Neuronal stem cell (in vitro differentiated cells): ENCODE measurements around the gene GAS6.

Source experiments
- DNase-seq: peaks from one replicate; pipeline ENCODE4 v3.0.0-alpha.2; 2013; ENCODE audit warnings: low spot score
- H2AFZ ChIP-seq: one replicate; pipeline ENCODE4 v1.6.1; 2013; ENCODE audit warnings: mild to moderate bottlenecking, low read length, inconsistent platforms
- H2AK5ac ChIP-seq: 2 replicates; pipeline ENCODE4 v1.6.1; 2013; ENCODE audit warnings: low read depth, mild to moderate bottlenecking, inconsistent platforms, low read length, moderate library complexity, mixed read lengths
- H2BK120ac ChIP-seq: 2 replicates; pipeline ENCODE4 v1.6.1; 2013; ENCODE audit warnings: low read depth, mild to moderate bottlenecking, inconsistent platforms, low read length, moderate library complexity, mixed read lengths
- H2BK12ac ChIP-seq: one replicate; pipeline ENCODE4 v1.6.1; 2013; ENCODE audit warnings: low read length, inconsistent platforms
- H2BK15ac ChIP-seq: 2 replicates; pipeline ENCODE4 v1.6.1; 2013; ENCODE audit warnings: mild to moderate bottlenecking, low read length, inconsistent platforms, mixed read lengths
- H2BK5ac ChIP-seq: one replicate; pipeline ENCODE4 v1.6.1; 2013; ENCODE audit warnings: inconsistent platforms, mild to moderate bottlenecking, low read length, moderate library complexity
- H3K14ac ChIP-seq: one replicate; pipeline ENCODE4 v1.6.1; 2013; ENCODE audit warnings: low read length, inconsistent platforms
- H3K18ac ChIP-seq: 2 replicates; pipeline ENCODE4 v1.6.1; 2013; ENCODE audit warnings: low read length, inconsistent platforms
- H3K23ac ChIP-seq: 2 replicates; pipeline ENCODE4 v1.6.1; 2013; ENCODE audit warnings: low read depth, mild to moderate bottlenecking, mixed read lengths, low read length, inconsistent platforms; ENCODE audit not compliant: poor library complexity
- H3K27ac ChIP-seq: replicated peaks from 3 replicates; pipeline ENCODE4 v1.5.1; 2013; ENCODE audit warnings: low read length, inconsistent platforms
- H3K27me3 ChIP-seq, 3 experiments: 2 replicates each; pipeline ENCODE4 v1.6.1; 2013; ENCODE audit warnings: low read length in 3 of 3, mild to moderate bottlenecking in 2 of 3, inconsistent platforms in 1 of 3, low read depth in 1 of 3, mixed read lengths in 1 of 3, moderate library complexity in 1 of 3; ENCODE audit not compliant: control insufficient read depth in 3 of 3, insufficient read depth in 3 of 3
- H3K36me3 ChIP-seq, 2 donors: replicated peaks in 1 of 2; 2 replicates each; pipeline ENCODE4 v1.6.1; 2013; ENCODE audit warnings: low read length in 2 of 2; ENCODE audit not compliant: control insufficient read depth in 2 of 2, insufficient read depth in 2 of 2
- H3K4ac ChIP-seq: 2 replicates; pipeline ENCODE4 v1.6.1; 2013; ENCODE audit warnings: inconsistent platforms, mild to moderate bottlenecking, low read length, moderate library complexity
- H3K4me1 ChIP-seq, 2 donors: 1 replicate in 1 of 2; 2 replicates in 1 of 2; pipeline ENCODE4 v1.6.1; 2013; ENCODE audit warnings: low read length in 2 of 2, low read depth in 1 of 2; ENCODE audit not compliant: control insufficient read depth in 2 of 2, insufficient read depth in 1 of 2
- H3K4me2 ChIP-seq: one replicate; pipeline ENCODE4 v1.6.1; 2013; ENCODE audit warnings: mild to moderate bottlenecking, low read length, inconsistent platforms; ENCODE audit not compliant: insufficient read depth, poor library complexity, severe bottlenecking
- H3K4me3 ChIP-seq, 2 donors: 2 replicates each; pipeline ENCODE4 v1.5.1; 2013; ENCODE audit warnings: low read length in 2 of 2, mild to moderate bottlenecking in 2 of 2, inconsistent platforms in 1 of 2, moderate library complexity in 1 of 2
- H3K79me1 ChIP-seq: one replicate; pipeline ENCODE4 v1.6.1; 2013; ENCODE audit warnings: low read depth, mild to moderate bottlenecking, inconsistent platforms, low read length, moderate library complexity
- H3K9ac ChIP-seq: one replicate; pipeline ENCODE4 v1.6.1; 2013; ENCODE audit warnings: mild to moderate bottlenecking, low read depth, low read length, inconsistent platforms; ENCODE audit not compliant: poor library complexity
- H3K9me3 ChIP-seq, 2 donors: replicated peaks in 1 of 2; 2 replicates each; pipeline versions ENCODE3 to v1.6.1; 2013; ENCODE audit warnings: low read length in 2 of 2, mild to moderate bottlenecking in 2 of 2, inconsistent platforms in 1 of 2, low read depth in 1 of 2, mixed read lengths in 1 of 2, moderate library complexity in 1 of 2; ENCODE audit not compliant: control insufficient read depth in 2 of 2, insufficient read depth in 1 of 2
- H4K8ac ChIP-seq: one replicate; pipeline ENCODE4 v1.6.1; 2013; ENCODE audit warnings: low read depth, mild to moderate bottlenecking, inconsistent platforms, low read length, moderate library complexity
- H4K91ac ChIP-seq: one replicate; pipeline ENCODE4 v1.6.1; 2013; ENCODE audit warnings: low read length, low read depth, mild to moderate bottlenecking, inconsistent platforms; ENCODE audit not compliant: poor library complexity
- WGBS, 2 donors: extraction: QIAGEN DNeasy Blood & Tissue Kit; methylation state at CpG; one replicate each; pipeline ENCODE4 v1.1.7; 2013; ENCODE audit warnings: missing lambda C conversion rate in 2 of 2, mixed read lengths in 1 of 2; ENCODE audit not compliant: insufficient read length in 2 of 2, insufficient replicate concordance in 1 of 2; ENCODE audit errors: extremely low coverage in 2 of 2; 5-methylcytosine and 5-hydroxymethylcytosine counted together

The GAS6 gene

GRCh38 chr13:113774177-113775107 lies 89.4 kb downstream of the GAS6 start:
- Histone ChIP-seq H2BK15ac (no peak overlapping the region), H2BK120ac (no peak overlapping the region), H3K27ac (peak overlapping the region; percentile 12), H2AFZ (no peak overlapping the region), H3K9me3 (peaks cover 4 to 8% of the 10 kb centered on the region in 2 donors), H3K4me2 (no peak overlapping the region), H3K36me3 (no peaks in the 10 kb centered on the region), H4K8ac (peak overlapping the region; percentile 94), H3K4me1 (peaks cover 0 to 2% of the 10 kb centered on the region in 2 donors), H2BK5ac (no peak overlapping the region), H3K27me3 (peaks cover 0 to 11% (median 5%) of the 10 kb centered on the region in 3 experiments), H2AK5ac (no peak overlapping the region), H4K91ac (no peak overlapping the region), H3K18ac (no peak overlapping the region), H3K9ac (peak overlapping the region; percentile 73), H3K4me3 (peak overlapping the region in 1 of 2 donors; percentile 72), H3K23ac (peak overlapping the region; percentile 90), H3K4ac (peak overlapping the region; percentile 10), H2BK12ac (peak overlapping the region; percentile 8), H3K79me1 (peaks cover 5% of the 10 kb centered on the region), H3K14ac (peak overlapping the region; percentile 32)
- WGBS, 2 donors = 100% methylated on average over 2 to 5 of the region's 9 CpGs
- no peak for DNase-seq

- Histone ChIP-seq H3K36me3 (no peaks in the 10 kb centered on the region), H2AFZ (no peak overlapping the region), H3K9me3 (peaks cover 4 to 8% of the 10 kb centered on the region in 2 donors), H3K79me1 (peaks cover 5% of the 10 kb centered on the region), H2BK5ac (no peak overlapping the region), H3K27ac (no peak overlapping the region), H3K4me3 (no peak overlapping the region), H2BK12ac (no peak overlapping the region), H4K91ac (no peak overlapping the region), H2AK5ac (no peak overlapping the region), H2BK15ac (no peak overlapping the region), H3K9ac (no peak overlapping the region), H3K4me1 (peaks cover 0 to 2% of the 10 kb centered on the region in 2 donors), H4K8ac (no peak overlapping the region), H3K27me3 (peaks cover 0 to 5% (median 0%) of the 10 kb centered on the region in 3 experiments), H3K14ac (no peak overlapping the region), H3K4me2 (no peak overlapping the region), H3K23ac (no peak overlapping the region), H2BK120ac (no peak overlapping the region), H3K18ac (no peak overlapping the region), H3K4ac (no peak overlapping the region)
- DNase-seq = no peak
- no CpG with 5 or more reads among the region's 4 CpGs for WGBS, 2 donors
Measured at GRCh38 chr13:113771709-113772331, 92.1 kb downstream of the GAS6 start.

- H3K18ac ChIP-seq = no peak overlapping the region
- peak overlapping the region in 1 of 2 donors; percentile 14 for H3K4me3 ChIP-seq
- H3K9ac ChIP-seq = no peak overlapping the region
- H3K27ac ChIP-seq = no peak overlapping the region
- no peak overlapping the region for H3K4me2 ChIP-seq
- peaks cover 0 to 5% (median 0%) of the 10 kb centered on the region in 3 experiments for H3K27me3 ChIP-seq
- H2AFZ ChIP-seq = no peak overlapping the region
- H2BK5ac ChIP-seq = no peak overlapping the region
- no peak overlapping the region for H3K14ac ChIP-seq
- no peaks in the 10 kb centered on the region for H3K36me3 ChIP-seq
- peaks cover 5% of the 10 kb centered on the region for H3K79me1 ChIP-seq
- no peak overlapping the region for H2BK15ac ChIP-seq
- H2BK12ac ChIP-seq = no peak overlapping the region
- no peak overlapping the region for H4K91ac ChIP-seq
- peaks cover 4 to 8% of the 10 kb centered on the region in 2 donors for H3K9me3 ChIP-seq
- H2AK5ac ChIP-seq = no peak overlapping the region
- DNase-seq = no peak
- H2BK120ac ChIP-seq = no peak overlapping the region
- no peak overlapping the region for H3K4ac ChIP-seq
- H4K8ac ChIP-seq = no peak overlapping the region
- WGBS, 2 donors = no CpG with 5 or more reads among the region's 5 CpGs
- peaks cover 0 to 2% of the 10 kb centered on the region in 2 donors for H3K4me1 ChIP-seq
- no peak overlapping the region for H3K23ac ChIP-seq
Measured at GRCh38 chr13:113770937-113771336, 92.9 kb downstream of the GAS6 start.
